ENCODE data around the gene ZNF280D. TPM values are rescaled to one million over a fixed set of nuclear protein-coding genes. Genes with fewer than 3 reads are reported as not detected.

The ZNF280D gene
- polyA plus RNA-seq, 1 donor from 2014 or later: 35.4 TPM

- no peak for TF ChIP-seq SMC3 (conservative IDR thresholded peaks at IDR 0.05; ENCODE audit: poor library complexity)
- TF ChIP-seq MXI1 (conservative IDR thresholded peaks at IDR 0.05; ENCODE audit: poor library complexity, severe bottlenecking): no peak
- no peak for TF ChIP-seq EP300 (conservative IDR thresholded peaks at IDR 0.05; ENCODE audit: poor library complexity, severe bottlenecking)
- no peak for TF ChIP-seq TAF1 (IDR thresholded peaks at IDR 0.05; ENCODE audit: low read depth)
- TF ChIP-seq RAD21 (conservative IDR thresholded peaks at IDR 0.05): no peak
- no peak for TF ChIP-seq POLR2AphosphoS5 (IDR thresholded peaks at IDR 0.05)
- TF ChIP-seq, protein P1, sequence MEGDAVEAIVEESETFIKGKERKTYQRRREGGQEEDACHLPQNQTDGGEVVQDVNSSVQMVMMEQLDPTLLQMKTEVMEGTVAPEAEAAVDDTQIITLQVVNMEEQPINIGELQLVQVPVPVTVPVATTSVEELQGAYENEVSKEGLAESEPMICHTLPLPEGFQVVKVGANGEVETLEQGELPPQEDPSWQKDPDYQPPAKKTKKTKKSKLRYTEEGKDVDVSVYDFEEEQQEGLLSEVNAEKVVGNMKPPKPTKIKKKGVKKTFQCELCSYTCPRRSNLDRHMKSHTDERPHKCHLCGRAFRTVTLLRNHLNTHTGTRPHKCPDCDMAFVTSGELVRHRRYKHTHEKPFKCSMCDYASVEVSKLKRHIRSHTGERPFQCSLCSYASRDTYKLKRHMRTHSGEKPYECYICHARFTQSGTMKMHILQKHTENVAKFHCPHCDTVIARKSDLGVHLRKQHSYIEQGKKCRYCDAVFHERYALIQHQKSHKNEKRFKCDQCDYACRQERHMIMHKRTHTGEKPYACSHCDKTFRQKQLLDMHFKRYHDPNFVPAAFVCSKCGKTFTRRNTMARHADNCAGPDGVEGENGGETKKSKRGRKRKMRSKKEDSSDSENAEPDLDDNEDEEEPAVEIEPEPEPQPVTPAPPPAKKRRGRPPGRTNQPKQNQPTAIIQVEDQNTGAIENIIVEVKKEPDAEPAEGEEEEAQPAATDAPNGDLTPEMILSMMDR (IDR thresholded peaks at IDR 0.05; ENCODE audit: poor library complexity, severe bottlenecking): no peak
- TF ChIP-seq, protein P2, sequence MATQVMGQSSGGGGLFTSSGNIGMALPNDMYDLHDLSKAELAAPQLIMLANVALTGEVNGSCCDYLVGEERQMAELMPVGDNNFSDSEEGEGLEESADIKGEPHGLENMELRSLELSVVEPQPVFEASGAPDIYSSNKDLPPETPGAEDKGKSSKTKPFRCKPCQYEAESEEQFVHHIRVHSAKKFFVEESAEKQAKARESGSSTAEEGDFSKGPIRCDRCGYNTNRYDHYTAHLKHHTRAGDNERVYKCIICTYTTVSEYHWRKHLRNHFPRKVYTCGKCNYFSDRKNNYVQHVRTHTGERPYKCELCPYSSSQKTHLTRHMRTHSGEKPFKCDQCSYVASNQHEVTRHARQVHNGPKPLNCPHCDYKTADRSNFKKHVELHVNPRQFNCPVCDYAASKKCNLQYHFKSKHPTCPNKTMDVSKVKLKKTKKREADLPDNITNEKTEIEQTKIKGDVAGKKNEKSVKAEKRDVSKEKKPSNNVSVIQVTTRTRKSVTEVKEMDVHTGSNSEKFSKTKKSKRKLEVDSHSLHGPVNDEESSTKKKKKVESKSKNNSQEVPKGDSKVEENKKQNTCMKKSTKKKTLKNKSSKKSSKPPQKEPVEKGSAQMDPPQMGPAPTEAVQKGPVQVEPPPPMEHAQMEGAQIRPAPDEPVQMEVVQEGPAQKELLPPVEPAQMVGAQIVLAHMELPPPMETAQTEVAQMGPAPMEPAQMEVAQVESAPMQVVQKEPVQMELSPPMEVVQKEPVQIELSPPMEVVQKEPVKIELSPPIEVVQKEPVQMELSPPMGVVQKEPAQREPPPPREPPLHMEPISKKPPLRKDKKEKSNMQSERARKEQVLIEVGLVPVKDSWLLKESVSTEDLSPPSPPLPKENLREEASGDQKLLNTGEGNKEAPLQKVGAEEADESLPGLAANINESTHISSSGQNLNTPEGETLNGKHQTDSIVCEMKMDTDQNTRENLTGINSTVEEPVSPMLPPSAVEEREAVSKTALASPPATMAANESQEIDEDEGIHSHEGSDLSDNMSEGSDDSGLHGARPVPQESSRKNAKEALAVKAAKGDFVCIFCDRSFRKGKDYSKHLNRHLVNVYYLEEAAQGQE (IDR thresholded peaks at IDR 0.05; ENCODE audit: borderline replicate concordance): no peak
- no peak for TF ChIP-seq EZH2 (IDR thresholded peaks at IDR 0.05; ENCODE audit: borderline replicate concordance, insufficient read depth, low read length, poor library complexity, severe bottlenecking)
- no peak overlapping the region for H3K9ac ChIP-seq (ENCODE audit: low read length)
- H3K4me2 ChIP-seq (ENCODE audit: low read length): no peak overlapping the region
- no peaks in the 10 kb centered on the region for H4K20me1 ChIP-seq (ENCODE audit: insufficient read depth)
- H2AFZ ChIP-seq (ENCODE audit: low read depth, low read length): no peak overlapping the region
- no peak overlapping the region for H3K27ac ChIP-seq (ENCODE audit: low read length)
- no peaks in the 10 kb centered on the region for H3F3A ChIP-seq (ENCODE audit: insufficient read depth, low read length, poor library complexity, severe bottlenecking)
- no peaks in the 10 kb centered on the region for H3K27me3 ChIP-seq (ENCODE audit: insufficient read depth, low read depth, low read length)
- H3K4me3 ChIP-seq (ENCODE audit: low read length): no peak overlapping the region
- H3K9me2 ChIP-seq (ENCODE audit: insufficient read depth, low read length): no peaks in the 10 kb centered on the region
- H3K36me3 ChIP-seq (ENCODE audit: insufficient read depth, low read length): no peaks in the 10 kb centered on the region
- no peaks in the 10 kb centered on the region for H3K9me3 ChIP-seq (ENCODE audit: low read length)
- H3K79me2 ChIP-seq (replicated peaks; ENCODE audit: insufficient read depth, low read length): no peaks in the 10 kb centered on the region
These were observed 93.2 kb downstream of the ZNF280D start for GRCh38 chr15:56640127-56640526.

GRCh38 chr15:56639631-56640030, 93.7 kb downstream of the ZNF280D start:
- no peaks in the 10 kb centered on the region for H3K36me3 ChIP-seq (ENCODE audit: insufficient read depth, low read length)
- no peaks in the 10 kb centered on the region for H3F3A ChIP-seq (ENCODE audit: insufficient read depth, low read length, poor library complexity, severe bottlenecking)
- no peaks in the 10 kb centered on the region for H4K20me1 ChIP-seq (ENCODE audit: insufficient read depth)
- H3K4me3 ChIP-seq (ENCODE audit: low read length): no peak overlapping the region
- no peak overlapping the region for H3K9ac ChIP-seq (ENCODE audit: low read length)
- no peaks in the 10 kb centered on the region for H3K9me2 ChIP-seq (ENCODE audit: insufficient read depth, low read length)
- no peaks in the 10 kb centered on the region for H3K79me2 ChIP-seq (replicated peaks; ENCODE audit: insufficient read depth, low read length)
- no peaks in the 10 kb centered on the region for H3K9me3 ChIP-seq (ENCODE audit: low read length)
- TF ChIP-seq MXI1 (conservative IDR thresholded peaks at IDR 0.05; ENCODE audit: poor library complexity, severe bottlenecking): no peak
- TF ChIP-seq, protein P1 (IDR thresholded peaks at IDR 0.05; ENCODE audit: poor library complexity, severe bottlenecking): no peak
- no peak for TF ChIP-seq POLR2AphosphoS5 (IDR thresholded peaks at IDR 0.05)
- no peak for TF ChIP-seq EP300 (conservative IDR thresholded peaks at IDR 0.05; ENCODE audit: poor library complexity, severe bottlenecking)
- TF ChIP-seq RAD21 (conservative IDR thresholded peaks at IDR 0.05): no peak
- no peak for TF ChIP-seq EZH2 (IDR thresholded peaks at IDR 0.05; ENCODE audit: borderline replicate concordance, insufficient read depth, low read length, poor library complexity, severe bottlenecking)
- no peak for TF ChIP-seq SMC3 (conservative IDR thresholded peaks at IDR 0.05; ENCODE audit: poor library complexity)
- TF ChIP-seq, protein P2 (IDR thresholded peaks at IDR 0.05; ENCODE audit: borderline replicate concordance): no peak
- no peak for TF ChIP-seq TAF1 (IDR thresholded peaks at IDR 0.05; ENCODE audit: low read depth)
- no peaks in the 10 kb centered on the region for H3K27me3 ChIP-seq (ENCODE audit: insufficient read depth, low read depth, low read length)
- H3K4me2 ChIP-seq (ENCODE audit: low read length): no peak overlapping the region
- H2AFZ ChIP-seq (ENCODE audit: low read depth, low read length): no peak overlapping the region
- no peak overlapping the region for H3K27ac ChIP-seq (ENCODE audit: low read length)
